ENCODE results near the gene PRDM11.
A peak's percentile ranks its signal among the peaks of the same experiment; 100 is the strongest.

PRDM11 gene

DNA sequence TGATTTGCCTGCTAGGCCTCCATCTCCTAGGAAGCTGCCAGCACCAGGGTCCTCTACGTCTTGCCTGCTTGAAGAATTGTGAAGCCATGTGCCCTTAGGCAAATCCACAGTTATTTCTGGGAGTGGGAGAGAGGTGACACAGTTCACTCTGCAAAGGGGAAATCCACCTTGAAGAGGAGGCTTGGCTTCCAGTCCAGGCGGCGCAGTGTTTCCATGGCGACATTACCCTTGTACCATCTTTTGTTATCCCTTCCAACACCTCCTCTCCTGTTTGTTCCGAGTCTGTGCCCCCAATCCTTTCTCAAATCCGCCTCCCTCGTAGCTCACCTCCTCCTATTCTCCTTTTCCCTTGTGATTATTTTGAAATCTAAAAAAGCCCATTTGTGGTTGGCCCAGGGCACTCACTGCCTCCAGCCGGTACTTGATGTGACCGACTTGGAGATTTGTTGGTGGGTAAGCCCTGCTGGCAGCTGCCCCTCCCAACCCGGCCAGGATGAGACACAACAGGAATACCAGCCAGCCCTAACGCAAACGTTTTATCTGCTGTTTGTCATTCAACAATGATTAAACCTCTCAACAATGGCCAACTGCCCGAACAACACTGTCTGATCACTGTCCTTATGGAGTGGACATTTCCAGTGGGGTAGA lies 121.3 kb downstream of the PRDM11 start:
- DNase-seq: no peak

- DNase-seq: no peak
Measured at GRCh38 chr11:45269678-45270077, 123.2 kb downstream of the PRDM11 start.

- DNase-seq: no peak
Measured at GRCh38 chr11:45270946-45271716, 124.7 kb downstream of the PRDM11 start.

DNA sequence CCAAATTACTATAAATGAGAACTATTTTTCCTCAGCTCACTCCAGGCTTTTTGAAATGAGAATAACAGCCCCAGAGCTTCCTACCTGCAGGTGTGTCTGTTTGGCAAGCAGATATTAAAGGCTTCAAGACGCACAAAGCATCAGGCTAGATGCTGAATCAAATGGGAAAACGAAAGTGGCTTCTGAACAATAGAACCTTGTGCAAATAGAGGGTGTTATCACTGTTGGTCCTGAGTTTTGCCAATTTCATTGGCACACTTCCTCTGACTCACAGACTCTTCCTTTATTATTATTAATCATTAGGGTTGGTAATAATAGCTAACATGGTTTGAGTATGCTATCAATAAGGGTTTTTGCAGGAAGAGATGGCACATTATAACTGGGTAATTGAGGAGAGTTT lies 126.3 kb downstream of the PRDM11 start:
- DNase-seq: no peak

GRCh38 chr11:45273509-45273908 lies 127.1 kb downstream of the PRDM11 start:
- no peak for DNase-seq

DNA sequence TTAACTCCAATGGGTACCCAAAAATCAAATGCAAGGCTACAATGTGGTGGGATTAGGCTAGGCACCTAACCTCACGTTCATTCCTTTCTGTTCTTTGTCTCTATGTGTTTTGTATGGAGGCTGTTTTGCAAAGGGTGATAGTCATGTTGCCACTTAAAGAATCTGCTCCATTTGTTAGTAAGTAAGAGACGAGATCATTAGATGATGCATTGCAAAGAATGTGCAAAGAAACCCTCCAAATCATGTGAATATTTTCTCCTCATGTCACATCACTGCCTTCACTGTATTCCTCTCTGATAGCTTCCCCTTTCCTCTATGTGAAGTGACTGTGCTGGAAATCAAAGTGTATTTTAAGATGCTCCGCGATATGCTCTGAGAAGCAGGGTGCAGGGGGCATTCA lies 127.8 kb downstream of the PRDM11 start:
- DNase-seq: no peak

DNA sequence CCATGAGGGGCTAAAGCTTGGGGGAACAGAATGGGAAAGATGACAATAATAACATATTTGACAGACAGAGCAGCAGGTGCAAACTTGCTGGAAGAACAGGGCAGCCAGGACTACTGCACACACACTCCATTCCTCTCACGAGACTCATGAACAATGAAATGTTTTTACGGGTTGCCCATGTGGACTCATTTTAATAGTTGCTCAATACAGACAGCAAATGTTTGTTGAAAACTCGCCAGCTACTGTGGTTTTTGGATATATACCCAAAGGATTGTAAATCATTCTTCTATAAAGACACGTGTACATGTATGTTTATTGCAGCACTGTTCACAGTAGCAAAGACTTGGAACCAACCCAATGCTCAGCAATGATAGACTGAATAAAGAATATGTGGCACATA lies 129.4 kb downstream of the PRDM11 start:
- peak; percentile 3 for DNase-seq

DNA sequence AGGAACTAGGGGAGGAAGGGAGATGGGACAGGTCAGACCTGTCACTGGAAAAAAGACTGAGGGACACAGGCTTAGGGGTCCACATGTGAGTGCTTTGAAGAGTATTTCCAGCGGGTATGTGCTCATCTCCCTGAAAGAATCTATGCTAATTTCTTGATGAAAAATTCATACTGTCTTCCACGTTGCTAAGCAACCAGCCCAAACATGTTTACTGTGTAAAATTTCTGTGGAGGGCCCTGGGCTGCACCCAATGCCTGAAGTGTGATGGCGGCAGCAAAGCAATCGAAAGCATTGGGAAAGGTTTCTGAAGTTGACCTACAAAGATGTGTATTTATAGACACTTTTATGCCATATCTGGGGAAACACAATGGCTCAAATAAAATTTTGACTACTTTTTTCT lies 132.3 kb downstream of the PRDM11 start:
- no peak for DNase-seq

DNA sequence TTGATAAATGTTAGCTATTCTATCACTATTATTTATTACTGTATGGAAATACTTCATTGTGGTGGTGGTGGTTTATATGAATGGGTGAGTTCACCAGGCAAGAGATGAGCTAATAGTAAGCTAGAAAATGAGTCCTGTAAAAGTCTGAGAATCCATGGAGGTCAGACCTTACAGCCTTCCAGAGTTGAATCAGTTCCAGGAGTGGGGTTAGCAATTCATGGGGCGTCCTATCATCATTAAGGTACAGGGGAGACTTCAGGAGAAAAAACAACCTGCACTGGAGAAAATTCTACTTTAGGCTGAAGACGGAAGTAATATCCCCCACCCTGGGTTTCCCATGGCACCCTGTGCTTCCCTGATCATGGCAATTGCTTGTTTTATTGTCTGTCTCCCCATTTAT lies 133.2 kb downstream of the PRDM11 start:
- DNase-seq: no peak

- DNase-seq: no peak
Measured at GRCh38 chr11:45280449-45280848, 134.0 kb downstream of the PRDM11 start.

GRCh38 chr11:45282081-45282480 lies 135.6 kb downstream of the PRDM11 start:
- no peak for DNase-seq
